Cerebellar nuclear complex (tissue), 1 donor: ENCODE data around the gene FBXL2.
"Not testable (repeated sequence)": the region's sequence is repeated elsewhere in the genome, so short reads cannot be mapped to it uniquely, and the experiment has no call there.

Source experiments
- DNase-seq, 2 experiments: peaks; one replicate each; lab custom pipeline; 2025; lab: John Stamatoyannopoulos, UW

The FBXL2 gene

DNA sequence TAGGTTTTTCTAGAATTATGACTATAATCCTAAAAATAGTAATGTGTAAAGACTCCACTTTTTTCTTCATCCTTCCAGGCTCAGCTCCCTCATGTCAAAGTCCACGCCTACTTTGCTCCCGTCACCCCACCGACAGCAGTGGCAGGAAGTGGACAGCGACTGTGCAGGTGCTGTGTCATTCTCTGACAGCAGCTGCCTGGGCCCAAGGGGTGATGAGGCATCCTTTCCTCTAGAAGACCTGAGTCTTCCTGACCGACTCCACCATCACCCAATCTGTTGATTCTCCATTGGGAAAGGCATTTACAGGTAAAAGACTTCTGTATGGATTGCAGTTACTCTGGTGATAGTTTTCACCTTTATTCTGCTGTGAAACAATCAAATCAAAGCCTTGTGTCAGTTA is 108.2 kb downstream of the FBXL2 start:
- DNase-seq = no peak

DNA sequence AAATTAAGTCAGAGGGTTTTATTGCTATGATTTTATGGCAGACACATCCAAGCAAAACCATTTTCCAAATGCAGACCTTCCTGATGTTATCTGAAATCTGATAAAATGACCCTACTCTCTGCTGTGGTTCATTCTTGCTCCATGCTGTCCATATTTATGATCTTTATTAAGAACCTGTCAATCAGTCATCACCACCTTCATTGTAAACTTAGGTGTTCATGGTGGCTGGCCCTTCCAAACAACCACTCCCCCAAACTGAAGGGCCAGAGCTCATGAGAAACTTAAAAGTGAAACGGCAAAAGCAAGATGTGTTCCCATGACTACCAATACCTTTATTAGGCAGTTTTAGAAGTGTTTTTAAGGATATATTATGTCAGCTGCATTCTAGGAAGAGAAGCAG is 109.4 kb downstream of the FBXL2 start:
- DNase-seq = no peak

DNA sequence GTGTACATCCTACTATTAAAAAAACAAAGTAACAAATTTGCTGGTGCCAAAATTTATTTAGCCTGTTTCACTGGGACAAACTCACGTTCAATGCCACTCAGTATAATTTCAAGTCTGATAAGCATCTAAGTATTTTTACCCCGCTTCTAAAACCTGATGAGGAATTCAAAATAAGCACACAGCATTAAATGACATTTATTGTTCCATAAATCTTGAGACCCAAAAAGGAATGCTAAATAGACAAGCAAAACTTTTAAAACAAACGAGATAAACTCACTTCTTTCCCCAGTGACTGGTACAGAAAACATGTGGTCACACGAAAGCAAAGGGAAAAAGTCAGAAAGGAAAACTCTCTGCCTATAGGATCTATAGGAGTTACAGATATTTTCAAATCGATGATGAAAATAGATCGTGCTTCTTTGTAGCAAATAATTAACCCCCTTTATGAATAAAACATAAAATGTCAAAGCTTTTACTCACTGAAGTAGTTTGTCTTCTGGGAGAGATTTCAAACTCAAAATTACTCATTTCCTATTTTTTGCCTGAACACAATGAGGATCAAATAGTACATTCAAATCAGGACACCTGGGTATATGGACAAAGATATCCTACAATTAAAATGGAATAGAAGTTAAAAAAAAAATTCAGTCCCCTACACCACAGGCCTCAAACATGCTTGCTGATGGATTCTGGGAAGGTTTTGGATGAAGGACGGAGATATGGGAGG is 111.3 kb downstream of the FBXL2 start:
- no peak for DNase-seq

DNA sequence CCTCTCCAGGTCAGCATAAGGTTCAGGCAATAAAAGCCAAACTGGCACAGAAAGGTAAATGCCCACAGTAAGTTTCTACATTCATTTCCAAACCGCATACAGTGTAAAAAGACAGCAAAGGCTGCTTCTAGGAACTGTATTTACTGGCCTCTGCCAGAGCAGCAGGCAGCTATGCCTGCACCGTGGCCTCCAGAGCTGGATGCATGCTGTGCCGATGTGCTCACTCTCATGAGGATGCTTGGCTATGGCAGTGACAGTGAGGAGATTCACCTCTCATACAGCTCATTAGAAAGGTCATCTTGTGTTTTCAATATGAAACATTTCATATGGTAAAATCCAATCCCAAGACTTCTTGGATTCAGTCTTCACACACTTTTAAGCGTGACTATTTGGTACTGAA is 112.7 kb downstream of the FBXL2 start:
- DNase-seq = no peak

DNA sequence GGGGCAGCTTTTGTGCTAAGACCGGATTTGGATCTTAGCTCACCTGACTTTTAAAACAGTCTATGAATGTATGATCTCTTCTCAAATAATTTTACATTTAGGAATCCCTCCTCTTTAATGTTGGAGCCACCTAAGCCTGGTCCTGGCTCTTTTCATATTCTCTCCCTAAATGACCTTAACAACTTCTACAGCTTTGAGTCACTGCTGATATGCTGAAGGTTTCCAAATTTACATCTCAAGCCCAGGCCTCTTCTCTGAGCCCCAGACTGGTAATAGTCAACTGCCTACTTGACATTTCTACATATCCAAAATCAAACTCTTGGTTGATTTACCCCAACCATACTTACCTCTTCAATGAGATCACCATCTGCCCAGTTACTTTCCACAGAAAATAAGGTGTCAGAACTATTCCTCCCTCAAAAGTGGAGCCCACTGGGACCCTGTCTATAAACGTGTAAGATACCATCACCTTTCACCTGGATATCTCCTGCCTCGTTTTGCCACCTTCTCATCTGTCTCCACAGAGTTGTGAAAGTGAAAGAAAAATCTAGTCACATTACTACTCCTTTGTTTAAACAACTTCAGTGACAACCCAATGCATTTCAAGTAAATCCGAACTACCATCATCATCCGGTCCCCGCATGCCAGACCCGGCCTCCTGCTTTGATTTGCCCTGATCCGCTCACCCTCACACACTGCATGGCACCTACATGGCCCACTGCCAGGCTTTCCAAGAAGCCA is 114.2 kb downstream of the FBXL2 start:
- no peak for DNase-seq

DNA sequence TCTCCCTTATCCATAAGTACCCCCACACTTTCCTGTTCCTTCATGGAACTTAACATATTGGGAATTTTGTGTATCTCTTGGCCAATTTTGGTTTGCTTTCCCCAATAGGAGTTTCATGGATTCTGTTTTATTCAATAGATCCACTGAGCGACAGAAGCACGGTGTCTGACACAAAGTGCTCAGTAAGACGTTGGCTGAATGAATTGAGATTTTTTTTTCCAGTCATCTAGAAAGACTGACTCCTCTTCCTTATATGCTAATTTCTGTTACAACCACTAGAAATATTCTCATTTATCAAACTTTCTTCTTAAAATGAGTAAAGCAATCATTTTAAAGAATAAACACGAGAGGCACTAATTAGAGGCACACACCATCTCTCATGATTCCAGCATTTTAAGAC is 114.9 kb downstream of the FBXL2 start:
- no peak for DNase-seq

DNA sequence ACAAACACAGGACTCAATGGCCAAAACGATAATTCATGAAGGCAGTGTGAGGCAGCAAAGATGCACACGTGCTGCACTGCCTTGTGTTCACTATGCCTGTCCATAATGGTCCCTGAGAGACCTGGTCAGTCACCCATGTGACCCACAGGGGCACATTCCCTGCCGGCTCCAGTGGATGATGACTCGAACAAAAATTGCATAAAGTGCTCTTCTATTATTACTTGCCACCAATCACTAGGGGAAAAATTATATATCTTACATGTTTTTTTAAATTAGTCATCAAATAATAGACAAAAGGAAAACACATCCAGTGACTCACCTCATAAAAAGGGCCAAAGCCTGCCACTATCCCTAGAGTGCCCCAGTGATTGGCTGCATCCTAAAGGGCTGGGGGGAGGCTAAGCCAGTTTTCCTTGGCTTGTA is 115.5 kb downstream of the FBXL2 start:
- DNase-seq = no peak

DNA sequence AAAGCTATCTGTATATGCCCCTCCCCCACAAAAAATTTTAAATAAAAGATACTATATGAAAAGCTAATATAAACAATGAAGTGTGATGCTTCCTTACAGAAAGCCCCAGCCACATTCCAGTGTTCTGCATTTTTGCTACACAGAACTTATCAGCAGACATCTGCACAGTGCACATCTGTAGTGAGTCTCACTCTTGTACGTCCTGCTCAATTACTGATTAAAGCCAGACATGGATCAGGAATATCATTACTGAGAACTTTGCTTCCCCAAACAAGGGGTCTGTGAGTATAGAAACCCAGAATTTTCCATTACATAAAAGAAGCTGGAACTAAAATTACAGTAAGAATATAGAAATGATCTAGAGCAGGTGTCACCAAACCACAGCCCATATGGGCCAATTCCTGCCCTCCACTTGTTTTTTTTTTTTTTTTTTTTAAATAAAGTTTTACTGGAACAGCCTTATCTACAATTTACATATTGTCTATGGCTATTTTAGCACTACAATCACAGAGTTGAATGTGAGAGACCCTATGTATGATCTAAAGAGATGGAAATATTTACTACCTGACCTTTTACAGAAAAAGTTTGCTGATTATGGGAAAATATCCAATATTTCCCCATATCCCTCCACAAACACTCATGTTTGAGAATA is 117.3 kb downstream of the FBXL2 start:
- no peak for DNase-seq

DNA sequence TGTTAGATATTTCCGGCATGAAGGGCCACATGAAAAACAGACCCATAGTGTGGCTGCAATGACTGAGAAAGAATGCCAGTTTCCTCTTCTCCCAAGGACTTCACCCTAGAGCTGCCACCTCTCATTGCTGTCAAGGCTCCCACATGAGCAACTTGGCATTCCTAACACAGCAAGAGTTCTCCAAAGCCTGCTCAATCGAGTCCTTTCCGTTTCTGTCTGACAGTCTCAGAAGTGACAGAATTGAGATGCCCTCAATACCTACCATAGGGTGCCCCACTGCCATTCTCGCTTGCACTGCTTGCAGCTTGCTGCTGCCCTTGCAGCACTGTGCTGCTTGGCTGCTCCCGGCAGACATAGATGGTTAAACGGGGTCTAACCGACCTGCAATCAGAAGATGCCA is 118.7 kb downstream of the FBXL2 start:
- DNase-seq = no peak

DNA sequence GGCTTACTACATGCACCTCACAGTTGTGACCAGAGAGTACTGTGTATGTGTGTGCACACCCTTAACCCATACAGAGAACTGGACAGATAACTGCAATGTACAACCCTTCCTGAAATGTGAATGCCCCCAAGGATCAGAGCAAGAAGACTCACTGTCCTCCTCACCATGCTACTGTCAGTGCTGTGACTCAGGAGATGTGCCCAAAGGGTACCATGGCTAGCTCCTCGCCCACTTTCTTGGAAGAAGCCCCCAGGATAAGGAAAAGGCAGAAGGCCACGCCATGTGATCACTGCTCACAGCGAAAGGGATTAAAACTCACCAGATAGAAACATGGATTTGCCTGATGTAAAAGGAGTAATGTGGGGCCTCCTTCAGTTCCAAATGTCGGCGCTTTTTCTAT is 121.2 kb downstream of the FBXL2 start:
- no peak for DNase-seq

DNA sequence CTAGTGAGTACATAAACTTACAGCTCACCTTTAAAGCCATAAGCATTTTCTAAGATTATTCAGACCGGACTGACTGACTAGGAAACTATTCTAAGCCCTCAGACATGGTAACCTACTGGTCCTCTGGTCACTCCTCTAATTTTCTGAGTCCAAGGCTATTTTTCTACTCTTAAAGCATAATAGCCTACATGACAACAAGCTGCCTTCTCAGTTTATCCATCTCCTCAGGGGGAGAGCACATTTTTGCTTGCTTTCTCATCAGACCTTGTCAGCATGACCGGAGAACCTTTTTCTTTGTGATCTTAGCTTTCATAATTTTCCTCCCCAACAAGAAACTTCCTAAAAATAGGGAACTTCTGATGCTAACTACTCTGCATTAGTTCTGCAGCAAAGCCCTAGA is 124.5 kb downstream of the FBXL2 start:
- no peak for DNase-seq

DNA sequence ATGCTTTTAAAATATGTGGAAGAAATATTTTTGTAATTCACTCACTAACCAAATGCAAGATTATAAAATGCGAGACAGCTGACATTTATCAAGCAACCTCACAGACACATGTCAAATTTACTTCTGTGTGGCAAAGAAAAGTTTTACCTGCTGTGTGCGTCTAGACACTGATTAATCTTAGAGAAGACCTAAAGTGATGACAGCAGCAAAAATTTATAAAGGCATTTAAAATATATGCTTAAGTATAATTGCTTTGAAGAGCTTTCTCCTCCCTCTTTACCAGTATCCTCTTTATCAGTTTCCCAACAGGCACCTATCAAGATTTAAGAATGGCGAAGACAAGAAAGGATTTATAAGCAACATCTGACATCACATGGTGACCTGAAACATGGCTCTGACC is 125.7 kb downstream of the FBXL2 start:
- DNase-seq = no peak

DNA sequence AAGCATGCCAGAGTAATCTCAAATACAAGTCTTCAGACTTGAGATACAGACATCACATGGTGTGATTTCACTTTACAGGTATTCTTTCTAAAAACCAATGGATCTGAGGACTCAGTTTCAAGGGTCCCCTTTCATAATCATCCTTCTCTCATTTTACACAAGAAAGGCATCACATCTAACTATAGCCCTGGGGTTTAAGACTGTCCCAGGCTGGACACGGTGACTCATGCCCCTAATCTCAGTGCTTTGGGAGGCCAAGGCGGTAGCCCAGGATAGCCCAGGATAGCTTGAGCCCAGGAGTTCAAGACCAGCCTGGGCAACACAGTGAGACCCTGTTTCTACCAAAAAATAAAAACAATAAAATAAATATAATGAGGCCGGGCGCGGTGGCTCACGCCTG is 126.5 kb downstream of the FBXL2 start:
- no peak for DNase-seq

DNA sequence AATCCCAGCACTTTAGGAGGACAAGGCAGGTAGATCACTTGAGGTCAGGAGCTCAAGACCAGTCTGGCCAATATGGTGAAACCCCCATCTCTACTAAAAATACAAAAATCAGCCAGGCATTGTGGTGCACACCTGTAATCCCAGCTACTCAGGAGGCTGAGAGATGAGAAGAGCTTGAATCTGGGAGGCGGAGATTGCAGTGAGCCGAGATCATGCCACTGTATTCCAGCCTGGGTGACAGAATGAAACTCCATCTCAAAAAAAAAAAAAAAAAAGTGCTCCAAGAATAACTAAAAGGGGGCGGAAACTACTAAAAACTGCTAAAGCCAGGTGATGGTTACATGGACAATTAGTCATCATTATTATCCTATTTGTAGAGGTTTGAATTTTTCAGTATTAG is 133.6 kb downstream of the FBXL2 start:
- not testable (repeated sequence) for DNase-seq

DNA sequence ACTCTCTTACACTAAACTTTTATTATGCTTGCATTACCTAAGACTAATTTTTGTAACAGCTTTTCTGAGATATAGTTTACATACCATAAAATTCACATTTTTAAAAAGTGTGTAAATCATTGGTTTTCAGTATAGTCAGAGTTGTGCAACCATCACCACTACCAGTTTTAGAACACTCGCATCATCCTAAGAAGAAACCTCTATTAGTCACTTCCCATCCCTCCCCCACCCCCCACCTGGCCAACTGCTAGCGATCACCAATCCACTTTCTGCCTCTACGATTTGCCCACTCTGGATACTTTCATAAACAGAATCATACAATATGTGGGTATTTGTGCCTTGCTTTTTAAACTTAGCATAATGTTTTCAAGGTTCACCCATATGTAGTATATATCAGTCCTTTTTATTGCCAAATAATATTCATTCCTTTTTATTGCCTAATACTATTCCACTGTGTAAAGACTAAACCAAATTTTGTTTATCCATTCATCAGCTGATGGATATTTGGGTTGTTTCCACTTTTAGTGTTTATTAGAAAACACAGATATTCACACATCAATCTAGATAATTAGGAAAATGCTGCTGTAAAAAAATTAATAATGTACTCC is 139.9 kb downstream of the FBXL2 start:
- DNase-seq = no peak

DNA sequence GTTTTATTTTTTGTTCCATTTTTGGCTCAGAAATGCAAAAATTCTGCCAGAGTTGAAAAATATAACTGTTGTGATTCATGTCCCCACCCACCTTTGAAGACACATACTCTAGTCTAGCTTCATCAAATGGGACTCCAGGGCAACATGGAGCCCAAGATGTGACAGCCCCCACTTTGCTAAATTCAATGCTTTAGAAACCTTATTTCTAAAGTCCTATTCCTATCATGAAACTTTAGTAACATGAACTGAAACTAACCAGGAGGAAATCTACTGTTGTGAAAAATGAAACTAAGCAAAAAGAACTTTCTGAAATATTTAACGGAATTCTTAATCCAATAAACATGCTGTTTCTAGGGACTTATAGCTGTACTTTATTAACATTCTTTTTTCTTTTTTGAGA is 142.7 kb downstream of the FBXL2 start:
- DNase-seq = no peak

DNA sequence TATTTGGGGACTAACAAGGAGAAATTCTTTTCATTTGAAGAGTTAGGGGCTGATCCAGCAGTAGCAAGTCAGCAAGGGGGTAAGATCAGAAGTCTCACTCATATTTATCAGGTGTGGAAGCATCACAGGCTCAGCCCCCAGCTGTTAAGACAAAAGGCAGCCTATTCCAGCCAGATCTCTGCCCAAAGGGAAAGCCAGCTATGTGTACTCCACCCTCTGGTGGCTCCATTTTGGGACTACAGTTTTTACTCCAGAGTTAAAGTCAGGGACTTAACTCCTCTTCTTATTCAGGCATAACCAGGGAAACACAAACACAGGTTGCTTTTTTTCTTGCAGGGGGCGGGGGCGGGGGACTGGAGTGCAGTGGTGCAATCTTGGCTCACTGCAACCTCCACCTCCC is 143.7 kb downstream of the FBXL2 start:
- DNase-seq = no peak

DNA sequence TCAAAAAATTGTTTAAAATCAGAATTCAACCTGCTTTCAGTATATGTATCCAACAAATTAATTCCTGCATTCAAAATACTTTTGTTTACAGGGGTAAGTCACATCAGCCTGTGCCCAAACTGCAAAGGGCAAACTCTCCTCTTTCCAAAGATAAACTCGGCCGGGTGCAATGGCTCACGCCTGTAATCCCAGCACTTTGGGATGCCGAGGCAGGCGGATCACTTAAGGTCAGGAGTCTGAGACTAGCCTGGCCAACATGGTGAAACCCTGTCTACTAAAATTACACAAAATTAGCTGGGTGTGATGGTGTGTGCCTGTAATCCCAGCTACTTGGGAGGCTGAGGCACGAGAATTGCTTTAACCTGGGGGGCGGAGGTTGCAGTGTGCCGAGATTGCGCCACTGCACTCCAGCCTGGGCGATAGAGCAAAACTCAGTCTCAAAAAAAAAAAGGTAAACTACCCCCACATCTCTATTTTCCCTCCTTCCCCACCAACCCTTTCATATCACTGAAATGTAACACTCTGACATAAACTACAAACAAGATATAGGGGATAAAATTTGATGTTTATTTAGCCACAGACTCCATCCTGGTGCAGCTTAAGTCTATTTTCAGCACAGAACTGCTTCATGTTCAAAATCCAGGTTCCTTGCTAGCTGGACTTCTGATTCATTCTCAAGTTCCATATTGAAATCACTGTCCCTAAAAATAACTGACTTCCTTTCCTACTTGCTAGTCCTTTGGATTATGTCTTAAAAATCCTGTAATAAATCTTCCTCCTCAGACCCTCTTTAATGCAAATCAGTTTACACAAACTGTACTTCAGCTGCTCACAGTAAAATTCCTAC is 147.6 kb downstream of the FBXL2 start:
- DNase-seq = no peak

DNA sequence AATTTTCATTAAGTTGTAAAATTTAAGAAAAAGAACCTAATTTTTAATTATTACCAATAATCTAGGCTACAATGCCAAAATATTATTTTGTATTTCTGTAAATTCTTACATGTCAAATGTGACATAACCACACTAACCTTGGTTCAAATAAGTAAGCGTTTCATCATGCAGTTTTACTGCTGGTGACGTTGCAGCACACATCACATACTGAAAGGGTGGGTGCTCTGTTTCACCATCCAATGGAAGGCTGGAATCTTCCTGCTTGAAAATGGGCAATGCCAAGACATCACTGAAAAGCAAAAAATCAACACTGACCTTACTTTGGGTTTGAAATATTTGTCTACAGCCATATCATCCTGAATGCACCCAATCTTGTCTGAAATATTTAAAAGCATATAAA is 148.2 kb downstream of the FBXL2 start:
- DNase-seq = peak in 1 of 2 experiments; percentile 17

DNA sequence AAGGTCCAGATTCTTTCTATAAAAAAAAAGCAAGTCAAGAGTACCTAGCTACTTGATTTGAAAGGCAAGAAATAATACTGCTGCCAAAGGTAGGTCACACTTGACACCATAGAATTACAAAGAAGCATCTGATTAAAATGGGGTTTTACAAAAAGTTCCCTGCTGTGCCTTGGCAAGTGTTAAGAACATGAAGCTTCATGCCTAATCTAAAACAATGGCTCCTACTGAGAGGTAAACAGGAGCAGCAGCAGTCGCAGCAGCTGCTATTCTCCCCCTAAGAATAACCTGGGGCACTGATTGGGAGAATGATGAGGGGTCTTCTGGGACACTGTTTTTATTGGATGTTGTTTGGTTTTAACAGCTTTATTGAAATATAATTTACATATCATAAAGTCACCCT is 148.8 kb downstream of the FBXL2 start:
- peak in 1 of 2 experiments; percentile 62 for DNase-seq

DNA sequence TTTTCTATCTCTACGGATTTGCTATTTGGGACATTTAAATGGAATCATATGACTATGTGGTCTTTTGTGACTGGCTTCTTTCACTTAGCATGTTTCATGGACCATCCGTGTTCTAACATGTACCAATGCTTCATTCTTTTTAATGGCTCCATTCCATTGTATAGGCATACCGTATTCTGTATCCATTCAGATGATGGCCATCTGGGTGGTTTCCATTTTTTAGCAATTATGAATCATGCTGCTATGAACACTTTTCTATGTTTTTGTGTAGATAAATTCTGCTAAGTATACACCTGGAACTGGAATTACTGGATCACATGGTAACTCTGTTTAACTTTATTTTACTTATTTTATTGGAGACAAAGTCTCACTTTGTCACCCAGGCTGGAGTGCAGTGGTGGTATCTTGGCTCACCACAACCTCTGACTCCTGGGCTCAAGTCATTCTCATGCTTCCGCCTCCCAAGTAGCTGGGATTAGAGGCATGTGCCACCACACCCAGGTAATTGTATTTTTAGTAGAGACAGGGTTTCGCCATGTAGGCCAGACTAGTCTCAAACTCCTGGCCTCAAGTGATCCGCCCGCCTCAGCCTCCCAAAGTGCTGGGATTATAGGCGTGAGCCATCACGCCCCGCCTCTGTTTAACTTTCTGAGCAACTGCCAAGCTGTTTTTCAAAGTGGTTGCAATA is 149.5 kb downstream of the FBXL2 start:
- no peak for DNase-seq
